GM19452 (cell line): ENCODE data around the gene SYMPK.
"Not testable (repeated sequence)": the region's sequence is repeated elsewhere in the genome, so short reads cannot be mapped to it uniquely, and the experiment has no call there.

Experiments
- ATAC-seq: cut with Tn5 transposase; IDR thresholded peaks from one replicate; pipeline ENCODE4 v1.9.1; 2021; ENCODE audit not compliant: unreplicated experiment

Gene SYMPK

GRCh38 chr19:45870798-45871197 is 7.9 kb upstream of the SYMPK start:
- ATAC-seq: no peak

- ATAC-seq: not testable (repeated sequence)
Observed at GRCh38 chr19:45867241-45867640, 4.3 kb upstream of the SYMPK start.

- ATAC-seq: no peak
Observed at GRCh38 chr19:45866400-45867176, 3.6 kb upstream of the SYMPK start.

GRCh38 chr19:45865269-45865948 is 2.5 kb upstream of the SYMPK start:
- no peak for ATAC-seq

GRCh38 chr19:45864629-45865082 is 1.7 kb upstream of the SYMPK start:
- no peak for ATAC-seq

- ATAC-seq: no peak
Observed at GRCh38 chr19:45863840-45864628, 1.1 kb upstream of the SYMPK start, which contains the start of gene FOXA3. Gene FOXA3, plus strand, starts transcription at chr19:45864326. Its CDS starts 131 bp downstream, at chr19:45864457.

GRCh38 chr19:45863335-45863839 is 440 bp upstream of the SYMPK start:
- ATAC-seq: no peak

- no peak for ATAC-seq
Observed at GRCh38 chr19:45862271-45862563, 730 bp downstream of the SYMPK start.

GRCh38 chr19:45860359-45861259 is 2.3 kb downstream of the SYMPK start:
- no peak for ATAC-seq

GRCh38 chr19:45854167-45854778 is 8.7 kb downstream of the SYMPK start:
- ATAC-seq: no peak

- no peak for ATAC-seq
Observed at GRCh38 chr19:45852983-45853382, 10.0 kb downstream of the SYMPK start.

GRCh38 chr19:45852145-45852750 is 10.7 kb downstream of the SYMPK start:
- ATAC-seq: no peak

GRCh38 chr19:45848922-45849321 is 14.0 kb downstream of the SYMPK start:
- ATAC-seq: no peak

- ATAC-seq: no peak
Observed at GRCh38 chr19:45847663-45848062, 15.3 kb downstream of the SYMPK start.

GRCh38 chr19:45842198-45842597 is 20.7 kb downstream of the SYMPK start:
- ATAC-seq: no peak

- ATAC-seq: no peak
Observed at GRCh38 chr19:45834970-45835369, 28.0 kb downstream of the SYMPK start.

- no peak for ATAC-seq
Observed at GRCh38 chr19:45828945-45829344, 34.0 kb downstream of the SYMPK start.

GRCh38 chr19:45828523-45828922 is 34.4 kb downstream of the SYMPK start:
- ATAC-seq: no peak

- ATAC-seq: no peak
Observed at GRCh38 chr19:45827459-45828093, 35.4 kb downstream of the SYMPK start.
